ENCODE measurements around the gene NFIL3. TPM values are rescaled to one million over a fixed set of nuclear protein-coding genes. Genes with fewer than 3 reads are reported as not detected.
A peak's percentile ranks its signal among the peaks of the same experiment; 100 is the strongest.

The NFIL3 gene
- total RNA-seq, 2 experiments from 2014 or later: 31.5 to 33.6 TPM

DNA sequence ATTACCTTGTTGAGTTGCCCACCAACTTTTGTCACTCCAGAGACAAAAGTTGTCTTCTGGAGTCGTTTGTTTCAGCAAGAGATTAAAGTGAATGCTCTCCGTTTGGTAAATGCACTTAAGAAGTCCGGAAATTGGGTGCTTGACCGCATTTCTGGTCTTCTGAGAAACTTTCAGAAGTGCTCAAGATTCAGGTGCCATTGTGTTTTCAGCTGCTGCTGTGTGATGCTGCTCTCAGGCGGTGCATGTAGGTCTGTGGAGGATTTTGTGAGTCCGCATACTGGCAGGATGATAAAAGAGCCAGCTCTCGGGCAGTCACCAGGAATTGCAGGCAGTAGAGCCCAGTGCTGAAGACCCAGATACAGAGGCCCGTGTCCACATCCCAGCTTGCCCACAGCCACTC, 5.9 kb upstream of the NFIL3 start:
- peaks cover 36% of the 10 kb centered on the region for H3K4me1 Mint-ChIP-seq
- H3K27ac Mint-ChIP-seq: no peak overlapping the region
- ChIA-PET POLR2A (no interaction called here), CTCF (interaction anchor here (1.9 kb wide), 1 partner anchor 514 kb away, joined by 8 read pairs; no protein-coding TSS in a partner anchor)
- DNase-seq: no peak
- no peaks in the 10 kb centered on the region for H3K36me3 Mint-ChIP-seq (ENCODE audit: low read depth)
- H3K4me3 Mint-ChIP-seq: no peak overlapping the region
- H3K27me3 Mint-ChIP-seq: peaks cover 6% of the 10 kb centered on the region
- no peaks in the 10 kb centered on the region for H3K9me3 Mint-ChIP-seq

DNA sequence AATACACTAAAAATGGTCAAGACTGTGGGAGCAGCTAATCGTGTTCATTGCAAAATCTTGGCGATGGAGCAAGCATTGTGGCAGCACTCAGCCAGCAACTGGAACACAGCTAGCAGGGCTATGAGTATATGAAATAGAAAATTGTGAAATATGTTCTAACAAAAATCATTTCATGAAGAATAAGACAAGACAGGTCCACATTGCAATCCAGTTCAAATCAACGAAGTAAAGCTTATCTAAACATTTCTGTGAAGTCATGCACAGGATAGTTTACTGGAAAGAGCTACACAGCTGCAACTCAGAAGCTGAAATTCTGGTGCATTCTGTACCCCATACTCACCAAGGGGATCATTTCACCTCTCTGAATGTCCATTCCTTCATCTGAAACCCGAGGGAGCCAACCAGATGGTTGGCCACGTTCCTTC, 5.3 kb upstream of the NFIL3 start:
- H3K36me3 Mint-ChIP-seq (ENCODE audit: low read depth): no peaks in the 10 kb centered on the region
- DNase-seq: no peak
- CTCF ChIA-PET: interaction anchor here (0.8 to 1.9 kb wide), 2 partner anchors 9 to 514 kb away, joined by 3 to 8 read pairs; no protein-coding TSS in a partner anchor
- POLR2A ChIA-PET: no interaction called here
- H3K4me1 Mint-ChIP-seq: peaks cover 37% of the 10 kb centered on the region
- no peak overlapping the region for H3K4me3 Mint-ChIP-seq
- no peaks in the 10 kb centered on the region for H3K9me3 Mint-ChIP-seq
- peaks cover 6% of the 10 kb centered on the region for H3K27me3 Mint-ChIP-seq
- no peak overlapping the region for H3K27ac Mint-ChIP-seq

DNA sequence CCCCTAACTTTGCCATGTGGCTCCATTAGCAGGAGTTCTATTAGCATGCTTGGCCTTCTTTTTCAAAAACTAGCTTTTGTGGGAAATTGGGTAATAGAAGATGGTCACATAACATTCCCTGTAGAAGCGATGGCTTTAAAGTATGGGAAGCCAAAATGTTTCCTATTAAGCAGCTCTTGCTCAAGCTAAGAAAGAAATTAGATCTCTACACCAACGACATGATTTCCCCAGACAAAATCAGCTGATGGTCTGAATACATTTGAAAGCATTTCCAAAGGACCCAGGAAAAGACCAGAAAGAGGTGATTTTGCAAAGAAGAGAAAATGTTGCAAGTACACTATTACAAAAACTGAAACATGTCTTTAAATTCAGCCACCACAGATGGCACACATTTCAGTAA, 4.8 kb upstream of the NFIL3 start:
- Mint-ChIP-seq H3K9me3 (no peaks in the 10 kb centered on the region), H3K36me3 (ENCODE audit: low read depth) (no peaks in the 10 kb centered on the region), H3K27me3 (peaks cover 6% of the 10 kb centered on the region), H3K4me3 (no peak overlapping the region), H3K27ac (no peak overlapping the region), H3K4me1 (peaks cover 36% of the 10 kb centered on the region)
- DNase-seq: no peak
- POLR2A ChIA-PET: no interaction called here
- CTCF ChIA-PET: interaction anchor here (0.8 to 1.9 kb wide), 3 partner anchors 10 to 513 kb away, joined by 3 to 8 read pairs (median 3); no protein-coding TSS in a partner anchor

DNA sequence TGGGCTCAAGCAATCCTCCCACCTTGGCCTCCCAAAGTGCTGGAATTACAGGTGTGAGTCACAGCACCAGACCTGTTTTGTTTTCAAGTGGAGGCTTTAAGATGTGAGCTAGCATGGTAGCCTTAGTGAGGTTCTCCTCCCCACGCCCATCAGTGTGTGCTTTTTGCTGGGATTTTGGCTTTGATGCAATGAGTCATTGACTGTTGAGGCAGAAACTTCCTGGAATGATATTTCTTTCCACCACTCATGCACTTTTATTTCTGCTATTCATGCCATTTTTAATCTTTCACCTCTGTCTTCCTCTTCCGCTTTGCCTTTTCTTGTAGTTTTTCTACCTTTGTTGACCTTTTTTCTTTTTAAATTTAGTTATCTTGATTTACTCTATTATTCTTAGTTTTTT, 4.2 kb upstream of the NFIL3 start:
- ChIA-PET POLR2A (no interaction called here), CTCF (interaction anchor here (0.8 to 3.3 kb wide), 4 partner anchors 172 to 512 kb away, joined by 3 to 43 read pairs (median 3); no protein-coding TSS in a partner anchor)
- H3K36me3 Mint-ChIP-seq (ENCODE audit: low read depth): no peaks in the 10 kb centered on the region
- H3K27ac Mint-ChIP-seq: no peak overlapping the region
- H3K4me1 Mint-ChIP-seq: peaks cover 31% of the 10 kb centered on the region
- DNase-seq: no peak
- peaks cover 6% of the 10 kb centered on the region for H3K27me3 Mint-ChIP-seq
- no peaks in the 10 kb centered on the region for H3K9me3 Mint-ChIP-seq
- H3K4me3 Mint-ChIP-seq: no peak overlapping the region

DNA sequence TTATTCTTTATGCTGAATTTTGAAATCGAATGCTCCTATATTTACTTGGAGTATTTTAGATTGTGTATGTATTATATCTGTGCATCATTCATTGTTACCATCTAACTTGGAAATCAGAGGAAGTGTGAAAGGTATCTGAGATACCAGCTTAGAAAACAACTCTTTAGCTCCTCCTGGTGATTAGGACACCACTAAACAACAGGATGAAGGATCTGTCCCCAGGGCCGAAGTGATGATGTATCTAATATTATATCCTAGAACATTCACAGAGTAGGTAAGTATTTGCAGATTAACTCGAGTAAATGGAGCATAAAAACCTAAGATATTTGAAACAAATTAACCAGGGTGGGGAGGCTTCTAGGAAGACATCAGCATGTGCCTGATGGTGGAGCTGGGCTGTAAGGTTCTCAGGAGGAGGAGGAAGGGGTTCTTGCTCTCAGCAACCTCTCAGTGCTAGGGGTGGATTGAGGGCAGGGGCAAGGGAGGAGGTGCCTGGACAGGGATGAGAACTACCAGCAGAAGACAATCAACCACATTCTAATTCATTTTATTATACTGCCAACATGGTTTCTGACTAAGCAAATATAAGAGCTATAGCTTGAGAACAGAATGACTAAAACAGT, 2.6 kb upstream of the NFIL3 start:
- no peak overlapping the region for H3K27ac Mint-ChIP-seq
- H3K4me3 Mint-ChIP-seq: no peak overlapping the region
- H3K4me1 Mint-ChIP-seq: peaks cover 37% of the 10 kb centered on the region
- peak; percentile 33 for DNase-seq
- H3K36me3 Mint-ChIP-seq (ENCODE audit: low read depth): no peaks in the 10 kb centered on the region
- H3K27me3 Mint-ChIP-seq: peaks cover 6% of the 10 kb centered on the region
- ChIA-PET CTCF (interaction anchor here (0.6 to 3.3 kb wide), 25 partner anchors 10 to 517 kb away, joined by 3 to 43 read pairs (median 3); no protein-coding TSS in a partner anchor), POLR2A (interaction anchor here (0.7 to 1.0 kb wide), 2 partner anchors 233 to 262 kb away, joined by 3 read pairs; no protein-coding TSS in a partner anchor)
- H3K9me3 Mint-ChIP-seq: no peaks in the 10 kb centered on the region

DNA sequence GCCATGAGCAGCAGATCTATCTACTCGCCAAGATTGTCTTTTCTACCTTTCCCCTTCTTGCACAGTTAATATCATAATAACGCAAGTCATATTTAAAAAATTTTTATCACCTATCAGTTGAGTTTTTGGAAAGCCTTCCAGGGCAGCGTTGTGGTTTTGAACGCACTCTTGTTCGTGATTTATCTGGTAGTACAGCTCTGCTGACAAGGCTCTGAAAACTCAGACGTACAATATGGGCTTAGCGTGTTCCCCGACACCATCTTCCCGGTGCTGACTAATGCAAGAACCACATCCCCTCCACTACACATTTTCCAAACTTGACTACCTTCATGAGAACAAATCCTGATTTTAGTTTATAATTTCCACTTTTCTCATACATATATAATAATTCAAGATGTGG, 1.6 kb upstream of the NFIL3 start:
- H3K4me1 Mint-ChIP-seq: peaks cover 43% of the 10 kb centered on the region
- DNase-seq: peak; percentile 26
- H3K27ac Mint-ChIP-seq: peak overlapping the region; percentile 85
- peaks cover 6% of the 10 kb centered on the region for H3K27me3 Mint-ChIP-seq
- H3K4me3 Mint-ChIP-seq: peak overlapping the region; percentile 78
- ChIA-PET CTCF (interaction anchor here (1.0 to 3.3 kb wide), 10 partner anchors 20 to 509 kb away, joined by 3 to 43 read pairs (median 5); no protein-coding TSS in a partner anchor), POLR2A (interaction anchor here (1.4 kb wide), 1 partner anchor 66 kb away, joined by 3 read pairs; no protein-coding TSS in a partner anchor)
- H3K9me3 Mint-ChIP-seq: no peaks in the 10 kb centered on the region
- no peaks in the 10 kb centered on the region for H3K36me3 Mint-ChIP-seq (ENCODE audit: low read depth)

DNA sequence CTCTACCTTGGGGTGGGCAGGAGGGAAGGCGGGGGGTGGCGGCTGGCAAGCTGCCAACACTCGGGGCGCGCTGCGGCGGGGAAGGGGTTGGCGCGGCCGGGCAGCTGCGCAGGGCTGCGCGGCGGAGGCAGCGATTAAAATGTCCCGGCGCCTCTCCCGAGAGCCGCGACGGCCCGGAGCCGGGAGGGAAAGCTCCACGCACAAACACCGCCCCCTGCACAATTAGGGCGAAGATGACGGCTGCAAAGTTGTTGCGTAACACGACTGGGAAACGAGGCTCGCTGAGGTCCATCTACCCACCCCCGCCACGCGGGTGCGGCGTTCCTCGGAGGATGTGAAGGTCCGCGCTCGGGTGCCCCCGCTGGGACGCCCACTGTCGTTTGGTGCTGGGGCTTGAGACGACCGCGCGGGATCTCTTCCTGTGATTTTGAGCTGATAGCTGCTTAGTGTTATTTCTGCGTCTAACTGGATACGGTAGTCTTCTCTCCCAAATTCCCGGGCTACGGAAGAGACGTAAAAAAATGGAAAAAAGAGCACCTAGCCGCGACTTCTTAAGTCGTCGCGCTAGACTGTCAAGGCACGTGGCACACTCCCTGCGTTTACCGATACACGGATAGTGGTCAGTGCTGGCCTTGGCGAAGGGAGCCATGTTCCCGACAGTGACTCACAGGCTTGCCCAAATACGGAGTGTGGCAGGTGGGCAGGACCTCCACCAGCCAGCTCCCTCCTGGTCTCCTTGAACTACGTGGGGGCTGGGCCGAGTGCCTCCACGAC, 958 bp upstream of the NFIL3 start:
- ChIA-PET POLR2A (interaction anchor here (0.9 to 1.4 kb wide), 3 partner anchors 66 to 274 kb away, joined by 3 read pairs; no protein-coding TSS in a partner anchor), CTCF (interaction anchor here (0.9 to 3.3 kb wide), 13 partner anchors 14 to 509 kb away, joined by 3 to 43 read pairs (median 4); no protein-coding TSS in a partner anchor)
- no peaks in the 10 kb centered on the region for H3K9me3 Mint-ChIP-seq
- H3K27ac Mint-ChIP-seq: peak overlapping the region; percentile 85
- H3K4me3 Mint-ChIP-seq: peak overlapping the region; percentile 78
- H3K4me1 Mint-ChIP-seq: peaks cover 50% of the 10 kb centered on the region
- peak; percentile 74 for DNase-seq
- no peaks in the 10 kb centered on the region for H3K36me3 Mint-ChIP-seq (ENCODE audit: low read depth)
- peaks cover 6% of the 10 kb centered on the region for H3K27me3 Mint-ChIP-seq

DNA sequence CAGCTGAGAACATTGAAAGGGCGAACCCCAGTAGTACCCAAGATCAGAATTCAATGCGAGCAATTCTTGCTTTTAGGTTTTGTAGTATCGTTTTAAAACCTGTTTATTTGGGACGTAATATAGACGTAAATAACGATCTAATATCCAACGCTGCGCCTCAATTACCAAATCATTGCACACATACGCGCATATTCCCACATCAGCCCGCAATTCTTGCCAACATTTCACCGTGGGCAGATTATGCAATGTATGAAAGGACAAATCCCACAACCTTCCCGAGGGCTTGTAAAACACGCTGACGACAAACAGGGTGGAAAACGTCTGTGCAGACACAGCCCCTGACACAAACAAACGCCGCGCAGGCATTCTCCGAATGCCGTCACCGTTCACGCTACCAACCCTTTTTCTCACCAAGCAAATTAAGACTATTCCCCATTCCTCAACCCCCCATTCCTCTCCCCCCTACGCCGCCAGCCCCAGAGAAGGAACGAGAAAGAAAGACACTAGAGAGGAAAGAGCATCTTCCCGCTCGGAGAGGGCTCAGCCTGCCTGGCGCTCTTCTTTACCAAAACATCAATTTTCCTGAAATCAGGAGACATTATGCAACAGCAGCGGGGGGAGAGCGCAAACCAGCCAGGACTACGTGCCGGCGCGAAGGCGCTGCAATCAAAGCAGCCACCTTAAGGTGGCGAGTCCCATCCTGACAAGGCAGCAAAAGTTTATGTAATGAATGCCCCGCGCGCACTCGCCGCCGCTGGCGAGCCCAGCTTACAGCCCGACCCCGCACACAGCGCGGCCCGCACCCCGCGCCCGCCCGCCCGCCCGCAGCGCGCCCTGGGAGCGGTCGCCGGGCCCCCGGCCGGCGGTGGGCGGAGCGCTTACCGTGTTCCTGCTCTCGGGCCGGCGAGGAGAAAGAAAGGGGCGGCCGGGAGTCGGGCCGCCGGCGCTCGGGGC, 597 bp downstream of the NFIL3 start:
- ChIA-PET CTCF (interaction anchor here (0.5 to 3.1 kb wide), 14 partner anchors 12 to 508 kb away, joined by 3 to 16 read pairs (median 3); no protein-coding TSS in a partner anchor), POLR2A (interaction anchor here (0.6 to 1.0 kb wide), 4 partner anchors 62 to 386 kb away, joined by 3 to 7 read pairs (median 4); no protein-coding TSS in a partner anchor)
- peak; percentile 71 for DNase-seq
- peak overlapping the region; percentile 91 for H3K27ac Mint-ChIP-seq
- H3K4me1 Mint-ChIP-seq: peaks cover 63% of the 10 kb centered on the region
- no peaks in the 10 kb centered on the region for H3K27me3 Mint-ChIP-seq
- H3K4me3 Mint-ChIP-seq: peak overlapping the region; percentile 96
- H3K36me3 Mint-ChIP-seq (ENCODE audit: low read depth): no peaks in the 10 kb centered on the region
- no peaks in the 10 kb centered on the region for H3K9me3 Mint-ChIP-seq

DNA sequence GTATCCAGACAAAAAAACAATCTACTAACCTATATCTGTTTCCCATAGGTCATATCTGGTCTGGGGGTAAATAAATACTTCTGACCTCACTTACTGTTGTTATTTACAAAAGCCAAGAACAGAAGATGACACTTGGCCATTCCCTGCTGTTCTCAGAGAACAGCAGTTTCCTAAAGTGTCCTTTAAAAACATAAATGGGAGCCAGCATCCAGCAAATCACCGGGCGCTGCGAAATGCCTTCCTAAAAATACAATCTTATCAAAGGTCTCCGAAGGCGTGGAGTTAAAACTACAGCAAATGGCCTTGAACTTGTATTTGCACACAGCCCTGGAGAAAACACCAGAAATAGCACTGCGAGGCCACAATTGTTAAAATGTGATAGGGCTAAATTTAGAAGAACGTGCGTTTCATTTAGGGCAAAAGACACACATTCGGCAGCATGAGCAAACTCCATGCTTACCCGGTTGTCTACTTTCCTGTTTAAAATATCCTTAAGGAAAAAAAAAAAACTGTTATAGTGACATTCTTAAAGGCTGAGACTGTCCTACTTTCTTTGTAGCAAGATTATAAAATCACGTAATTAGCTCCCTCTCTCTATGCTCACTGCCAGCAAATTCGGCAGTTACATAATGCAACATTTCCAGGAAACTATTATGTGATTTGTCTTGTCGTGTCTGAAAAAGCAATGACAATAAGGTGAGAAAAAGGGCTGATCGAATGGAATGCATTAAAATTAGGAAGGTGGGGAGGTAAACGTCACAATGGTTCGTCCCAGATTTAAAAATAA, 1.5 kb downstream of the NFIL3 start:
- H3K4me1 Mint-ChIP-seq: peaks cover 65% of the 10 kb centered on the region
- H3K9me3 Mint-ChIP-seq: no peaks in the 10 kb centered on the region
- ChIA-PET CTCF (interaction anchor here (0.5 to 1.4 kb wide), 5 partner anchors 11 to 248 kb away, joined by 3 to 4 read pairs (median 3); no protein-coding TSS in a partner anchor), POLR2A (interaction anchor here (0.8 kb wide), 1 partner anchor 63 kb away, joined by 7 read pairs; no protein-coding TSS in a partner anchor)
- no peaks in the 10 kb centered on the region for H3K36me3 Mint-ChIP-seq (ENCODE audit: low read depth)
- no peaks in the 10 kb centered on the region for H3K27me3 Mint-ChIP-seq
- H3K4me3 Mint-ChIP-seq: peak overlapping the region; percentile 96
- no peak for DNase-seq
- H3K27ac Mint-ChIP-seq: peak overlapping the region; percentile 91

DNA sequence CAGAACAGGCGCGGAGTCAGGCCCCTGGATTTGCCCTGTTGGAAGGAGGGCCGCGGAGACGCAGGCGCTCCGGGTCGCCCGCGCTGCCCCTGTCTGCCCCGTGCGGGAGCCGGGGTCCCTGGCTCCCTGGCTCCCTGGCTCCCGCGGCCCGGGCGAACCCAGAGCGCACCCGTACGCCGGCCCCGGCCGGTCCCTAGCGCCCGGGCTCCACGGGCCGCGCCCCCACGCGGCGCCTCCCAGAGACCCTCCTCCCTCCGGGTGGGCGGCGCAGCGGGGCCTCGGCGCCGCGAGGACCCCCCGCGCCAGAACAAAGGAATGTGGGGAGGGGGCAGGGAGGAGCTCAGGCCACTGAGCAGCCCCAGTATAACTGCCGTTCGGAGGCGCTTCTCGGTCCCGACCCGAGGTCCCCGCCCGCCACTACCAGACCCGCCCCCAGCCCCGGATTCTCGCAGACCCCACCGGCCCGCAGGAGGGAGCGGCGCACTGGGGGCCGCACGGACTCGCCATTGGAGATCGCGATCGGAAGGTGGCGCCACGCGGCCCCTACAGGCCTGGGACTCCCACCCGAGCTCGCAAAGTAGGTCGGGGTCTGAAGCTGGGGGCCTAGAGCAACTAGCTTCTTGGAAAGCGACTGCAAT, 2.4 kb downstream of the NFIL3 start:
- Mint-ChIP-seq H3K4me1 (peaks cover 68% of the 10 kb centered on the region), H3K27me3 (no peaks in the 10 kb centered on the region), H3K4me3 (peak overlapping the region; percentile 96), H3K27ac (peak overlapping the region; percentile 91), H3K9me3 (no peaks in the 10 kb centered on the region), H3K36me3 (ENCODE audit: low read depth) (no peaks in the 10 kb centered on the region)
- DNase-seq: peak; percentile 19
- ChIA-PET POLR2A (no interaction called here), CTCF (no interaction called here)

DNA sequence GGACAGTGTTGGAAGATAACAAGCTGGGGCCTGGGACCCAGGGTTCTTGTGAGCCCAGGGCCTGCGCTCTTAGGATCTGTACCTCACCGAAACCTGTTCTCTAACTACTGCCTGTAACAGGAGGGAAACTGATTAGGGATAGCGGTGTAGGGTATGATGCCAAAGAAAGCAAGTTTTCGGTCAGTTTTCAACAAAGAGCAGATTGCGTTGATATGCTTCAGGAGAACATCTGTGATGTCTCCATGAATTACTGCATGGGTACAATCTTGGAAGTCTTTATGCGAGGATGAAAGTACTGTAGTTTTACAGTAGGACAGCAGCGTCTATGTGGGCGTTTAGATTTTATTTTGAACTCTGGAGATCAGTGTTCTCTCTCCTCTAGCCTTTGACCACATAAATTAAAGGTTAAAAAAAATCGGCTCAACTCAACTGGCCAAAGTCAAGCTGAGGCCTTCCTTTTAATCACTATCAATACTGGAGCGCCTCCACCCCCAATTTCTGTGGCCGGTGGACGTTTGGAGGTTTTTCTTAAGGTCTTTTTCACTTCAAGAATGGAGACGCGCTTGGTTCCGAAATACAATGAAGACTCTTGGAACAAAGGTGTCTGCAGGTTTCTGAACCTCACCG, 3.0 kb downstream of the NFIL3 start:
- Mint-ChIP-seq H3K27me3 (no peaks in the 10 kb centered on the region), H3K36me3 (ENCODE audit: low read depth) (no peaks in the 10 kb centered on the region), H3K27ac (peak overlapping the region; percentile 83), H3K9me3 (no peaks in the 10 kb centered on the region), H3K4me1 (peaks cover 68% of the 10 kb centered on the region), H3K4me3 (peak overlapping the region; percentile 74)
- ChIA-PET POLR2A (no interaction called here), CTCF (no interaction called here)
- DNase-seq: no peak
